ENCODE results near the gene PARVG.

DNA sequence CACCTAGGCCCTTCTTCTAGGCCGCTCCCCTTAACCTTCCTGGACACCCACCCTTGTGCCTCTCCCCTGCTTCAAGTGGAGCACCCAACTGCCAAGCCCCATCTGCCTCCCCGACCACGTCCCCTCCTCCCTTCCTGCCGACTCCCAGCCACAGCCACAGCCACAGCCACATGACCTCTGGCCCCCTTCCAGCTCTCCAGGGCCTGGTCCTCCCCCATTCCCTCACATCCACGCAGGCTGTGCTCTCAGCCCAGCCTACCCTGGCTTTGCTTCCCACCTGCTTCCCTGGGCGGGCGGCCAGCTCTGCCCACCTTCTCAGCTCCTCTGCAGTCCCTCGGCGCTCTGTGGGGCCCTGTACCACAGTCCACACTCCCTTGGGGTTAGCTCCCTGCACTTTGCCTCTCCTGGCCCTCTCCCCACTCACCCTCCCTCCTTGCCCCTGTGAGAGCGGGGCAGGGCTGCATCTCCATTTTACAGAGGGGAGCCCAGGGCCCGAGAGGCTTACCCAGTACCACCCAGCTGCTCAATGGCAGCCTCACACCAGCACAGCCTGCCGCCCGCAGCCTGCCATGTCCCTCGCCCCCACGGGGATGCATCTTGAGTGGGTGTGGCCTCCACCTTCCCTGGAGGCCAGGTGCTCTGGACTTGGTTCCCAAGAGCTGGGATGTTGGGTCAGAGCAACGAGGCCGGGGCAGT, 20.3 kb downstream of the PARVG start:
- TF ChIP-seq CTCF (IDR thresholded peaks at IDR 0.05; ENCODE audit: low read depth, low read length, poor library complexity, severe bottlenecking) (no peak), EZH2phosphoT487 (IDR thresholded peaks at IDR 0.05; ENCODE audit: borderline replicate concordance, low read length) (no peak)
